GM12878 (cell line): ENCODE data around the gene LDLRAD4.

Source experiments
- ATF7 ChIP-seq: fragments of 450-650 bp; IDR thresholded peaks from 2 replicates; pipeline ENCODE4 v1.6.1; 2016; ENCODE audit warnings: low read depth, mild to moderate bottlenecking
- BCL3 ChIP-seq: IDR thresholded peaks from 2 replicates; pipeline ENCODE4 v1.6.1; 2011; ENCODE audit warnings: borderline replicate concordance, low read depth, mild to moderate bottlenecking, moderate library complexity, low read length; ENCODE audit not compliant: insufficient read depth, poor library complexity, severe bottlenecking
- CTCF ChIP-seq, 3 experiments: IDR thresholded peaks in 2 of 3; conservative IDR thresholded peaks in 1 of 3; 2 replicates each; pipeline ENCODE4 v1.5.1; 2011; ENCODE audit warnings: low read depth in 3 of 3, low read length in 3 of 3, mild to moderate bottlenecking in 3 of 3, control low read depth in 2 of 3, moderate library complexity in 2 of 3, inconsistent platforms in 1 of 3, mixed read lengths in 1 of 3; ENCODE audit not compliant: control insufficient read depth in 2 of 3, insufficient read depth in 1 of 3; ENCODE audit errors: extremely low read depth in 1 of 3
- ELK1 ChIP-seq: IDR thresholded peaks from 2 replicates; pipeline ENCODE4 v1.6.1; 2012; ENCODE audit warnings: low read depth, low read length, improper control_type of control experiment
- EZH2 ChIP-seq: IDR thresholded peaks from 2 replicates; pipeline ENCODE4 v1.6.1; 2012; ENCODE audit warnings: low read depth, mild to moderate bottlenecking, control low read depth, inconsistent platforms, low read length, borderline replicate concordance; ENCODE audit not compliant: control insufficient read depth
- MAX ChIP-seq: IDR thresholded peaks from 2 replicates; pipeline ENCODE4 v1.6.1; 2012; ENCODE audit warnings: low read depth, low read length, improper control_type of control experiment
- MYC ChIP-seq: IDR thresholded peaks from 2 replicates; pipeline ENCODE4 v1.6.1; 2011; ENCODE audit warnings: mild to moderate bottlenecking, low read length, moderate library complexity, inconsistent platforms; ENCODE audit not compliant: insufficient read depth, insufficient replicate concordance, insufficient read length, severe bottlenecking
- POLR2AphosphoS5 ChIP-seq: IDR thresholded peaks from 2 replicates; pipeline ENCODE4 v1.6.1; 2011; ENCODE audit warnings: mild to moderate bottlenecking, low read length, inconsistent platforms
- SKIL ChIP-seq: fragments of 450-650 bp; IDR thresholded peaks from 2 replicates; pipeline ENCODE4 v1.6.1; 2017; ENCODE audit warnings: mild to moderate bottlenecking, low read depth, inconsistent platforms; ENCODE audit not compliant: poor library complexity, severe bottlenecking
- ZNF274 ChIP-seq: IDR thresholded peaks from one replicate; pipeline ENCODE4 v1.8.0; 2011; ENCODE audit not compliant: insufficient read length, insufficient read depth

- TF ChIP-seq MAX (no peak), POLR2AphosphoS5 (no peak), SKIL (no peak), MYC (no peak), BCL3 (no peak), CTCF (IDR thresholded peaks at IDR 0.05 in 2 of 3, conservative IDR thresholded peaks at IDR 0.05 in 1 of 3; ENCODE audit: control insufficient read depth in 2 of 3, extremely low read depth in 1 of 3, insufficient read depth in 1 of 3, low read depth in 3 of 3, low read length in 3 of 3) (no peak), EZH2 (no peak), ELK1 (no peak), ATF7 (no peak), ZNF274 (no peak)
Observed at GRCh38 chr18:13437034-13437433, 218.5 kb downstream of the LDLRAD4 start.
